MCF 10A (cell line): ENCODE measurements around the gene LRPAP1. TPM values are rescaled to one million over a fixed set of nuclear protein-coding genes. Genes with fewer than 3 reads are reported as not detected.
A peak's percentile ranks its signal among the peaks of the same experiment; 100 is the strongest.
"Not testable (repeated sequence)": the region's sequence is repeated elsewhere in the genome, so short reads cannot be mapped to it uniquely, and the experiment has no call there.

ENCODE experiments used
- BruUV-seq: library from RNA; stranded (reverse); fragments of 400-500 nt; replicated peaks from 2 replicates; lab custom pipeline; 2021; lab: Mats Ljungman, UMichigan
- CTCF ChIA-PET: fragments of 300-600 bp; sonication (Branson Sonifier 250); formaldehyde crosslinking; extraction: SDS; loops from one replicate; lab custom pipeline; 2021; ENCODE audit warnings: antibody characterized with exemption, inconsistent platforms; lab: Yijun Ruan, JAX
- POLR2A ChIA-PET: fragments of 300-600, 350-650 bp; sonication (Branson Sonifier 250); formaldehyde crosslinking; extraction: SDS; loops from one replicate; lab custom pipeline; 2020; ENCODE audit warnings: antibody characterized with exemption, inconsistent platforms; lab: Yijun Ruan, JAX
- DNase-seq: peaks from one replicate; pipeline ENCODE4 v3.0.0-alpha.2; 2018; ENCODE audit not compliant: unreplicated experiment
- H3K27ac Mint-ChIP-seq: one replicate; pipeline ENCODE4 v1.8.0; 2022; ENCODE audit warnings: mild to moderate bottlenecking, low read depth, mixed read lengths; ENCODE audit not compliant: unreplicated experiment
- H3K27me3 Mint-ChIP-seq: one replicate; pipeline ENCODE4 v1.8.0; 2022; ENCODE audit warnings: mixed read lengths; ENCODE audit not compliant: insufficient read depth, unreplicated experiment
- H3K36me3 Mint-ChIP-seq: one replicate; pipeline ENCODE4 v1.8.0; 2022; ENCODE audit warnings: mild to moderate bottlenecking, moderate library complexity, mixed read lengths; ENCODE audit not compliant: insufficient read depth, unreplicated experiment
- H3K4me1 Mint-ChIP-seq: one replicate; pipeline ENCODE4 v1.8.0; 2022; ENCODE audit warnings: mixed read lengths; ENCODE audit not compliant: insufficient read depth, unreplicated experiment
- H3K4me3 Mint-ChIP-seq: one replicate; pipeline ENCODE4 v1.8.0; 2022; ENCODE audit warnings: mild to moderate bottlenecking, moderate library complexity, mixed read lengths; ENCODE audit not compliant: unreplicated experiment
- H3K9me3 Mint-ChIP-seq: one replicate; pipeline ENCODE4 v1.8.0; 2022; ENCODE audit warnings: mixed read lengths; ENCODE audit not compliant: unreplicated experiment
- CTCF ChIP-seq: fragments of 200-600 bp; IDR thresholded peaks from one replicate; pipeline ENCODE4 v1.8.0; 2022; ENCODE audit warnings: antibody characterized with exemption, mild to moderate bottlenecking; ENCODE audit not compliant: unreplicated experiment
- intact Hi-C: fragments of 100-400 bp; cut with micrococcal nuclease; formaldehyde crosslinking; loops from 2 replicates; pipeline ENCODE4 v1.14.1; 2022
- total RNA-seq: library from RNA; stranded (reverse); gene quantifications from 2 replicates; pipeline ENCODE4 v1.2.3, GENCODE V29; 2022

Gene LRPAP1
- total RNA-seq, 1 experiment from 2014 or later = 93.6 TPM

GRCh38 chr4:3563403-3563802 is 31.2 kb upstream of the LRPAP1 start:
- no peaks in the 10 kb centered on the region for H3K4me1 Mint-ChIP-seq
- POLR2A ChIA-PET = interaction anchor here (0.7 kb wide), 1 partner anchor 361 kb away, joined by 3 read pairs; no protein-coding TSS in a partner anchor
- no peak for DNase-seq
- BruUV-seq = no TSS peak
- H3K9me3 Mint-ChIP-seq = no peaks in the 10 kb centered on the region
- intact Hi-C loops = no loop called here
- CTCF ChIA-PET = no interaction called here
- H3K27me3 Mint-ChIP-seq = no peaks in the 10 kb centered on the region
- H3K4me3 Mint-ChIP-seq = no peak overlapping the region
- H3K36me3 Mint-ChIP-seq = no peaks in the 10 kb centered on the region
- no peak overlapping the region for H3K27ac Mint-ChIP-seq
- no peak for TF ChIP-seq CTCF

GRCh38 chr4:3562127-3562526 is 29.9 kb upstream of the LRPAP1 start:
- H3K36me3 Mint-ChIP-seq, intact Hi-C loops, H3K4me1 Mint-ChIP-seq, H3K27me3 Mint-ChIP-seq, H3K4me3 Mint-ChIP-seq, H3K27ac Mint-ChIP-seq, CTCF ChIA-PET, BruUV-seq, DNase-seq, POLR2A ChIA-PET, H3K9me3 Mint-ChIP-seq: not testable (repeated sequence)

- POLR2A ChIA-PET, BruUV-seq, H3K9me3 Mint-ChIP-seq, CTCF ChIA-PET, H3K36me3 Mint-ChIP-seq, DNase-seq, H3K4me3 Mint-ChIP-seq, intact Hi-C loops, H3K27me3 Mint-ChIP-seq, H3K27ac Mint-ChIP-seq, H3K4me1 Mint-ChIP-seq: not testable (repeated sequence)
Measured at GRCh38 chr4:3560465-3560864, 28.2 kb upstream of the LRPAP1 start.

- H3K9me3 Mint-ChIP-seq, H3K4me1 Mint-ChIP-seq, H3K27me3 Mint-ChIP-seq, H3K4me3 Mint-ChIP-seq, DNase-seq, H3K36me3 Mint-ChIP-seq, CTCF ChIA-PET, H3K27ac Mint-ChIP-seq, intact Hi-C loops, POLR2A ChIA-PET, BruUV-seq: not testable (repeated sequence)
Measured at GRCh38 chr4:3559381-3560290, 27.4 kb upstream of the LRPAP1 start.

- CTCF ChIA-PET, POLR2A ChIA-PET, DNase-seq, H3K4me1 Mint-ChIP-seq, H3K27ac Mint-ChIP-seq, H3K36me3 Mint-ChIP-seq, intact Hi-C loops, BruUV-seq, H3K9me3 Mint-ChIP-seq, H3K4me3 Mint-ChIP-seq: not testable (repeated sequence)
- peaks cover 11% of the 10 kb centered on the region for H3K27me3 Mint-ChIP-seq
Measured at GRCh38 chr4:3558514-3558836, 26.3 kb upstream of the LRPAP1 start.

GRCh38 chr4:3557676-3558513 is 25.7 kb upstream of the LRPAP1 start:
- H3K27ac Mint-ChIP-seq, BruUV-seq, POLR2A ChIA-PET, intact Hi-C loops, H3K9me3 Mint-ChIP-seq, CTCF ChIA-PET, H3K4me3 Mint-ChIP-seq, DNase-seq, H3K36me3 Mint-ChIP-seq, H3K4me1 Mint-ChIP-seq: not testable (repeated sequence)
- peaks cover 13% of the 10 kb centered on the region for H3K27me3 Mint-ChIP-seq

- POLR2A ChIA-PET, H3K9me3 Mint-ChIP-seq, BruUV-seq, H3K36me3 Mint-ChIP-seq, H3K4me1 Mint-ChIP-seq, CTCF ChIA-PET, H3K4me3 Mint-ChIP-seq, H3K27ac Mint-ChIP-seq, intact Hi-C loops: not testable (repeated sequence)
- peaks cover 13% of the 10 kb centered on the region for H3K27me3 Mint-ChIP-seq
- peak; percentile 54 for DNase-seq
Measured at GRCh38 chr4:3557088-3557492, 24.9 kb upstream of the LRPAP1 start.

- H3K9me3 Mint-ChIP-seq, H3K27ac Mint-ChIP-seq, CTCF ChIA-PET, H3K4me3 Mint-ChIP-seq, POLR2A ChIA-PET, BruUV-seq, H3K4me1 Mint-ChIP-seq, intact Hi-C loops, H3K36me3 Mint-ChIP-seq, DNase-seq: not testable (repeated sequence)
- H3K27me3 Mint-ChIP-seq = peaks cover 13% of the 10 kb centered on the region
Measured at GRCh38 chr4:3556244-3556867, 24.1 kb upstream of the LRPAP1 start.
